H1 (cell line): ENCODE results near the gene NUTM2F. TPM values are rescaled to one million over a fixed set of nuclear protein-coding genes. Genes with fewer than 3 reads are reported as not detected.

Experiments used
- CTCF ChIA-PET: fragments of 300-600 bp; sonication (Branson Sonifier 250); formaldehyde crosslinking; loops from one replicate; lab custom pipeline; 2021; ENCODE audit not compliant: partially characterized antibody; lab: Charles Lee
- POLR2A ChIA-PET: fragments of 300-600 bp; sonication (Branson Sonifier 250); formaldehyde crosslinking; loops from one replicate; lab custom pipeline; 2021; ENCODE audit warnings: inconsistent platforms; ENCODE audit not compliant: partially characterized antibody; lab: Charles Lee
- DNase-seq, 2 experiments: peaks; one replicate each; pipeline versions ENCODE4 v3.0.0 to v3.0.0-alpha.2; 2010 to 2022; ENCODE audit warnings: low spot score in 2 of 2, low read depth in 1 of 2, mixed read lengths in 1 of 2
- FAIRE-seq: peaks from 2 replicates; lab custom pipeline; 2011; peaks lifted over from hg19 to GRCh38; lab: Jason Lieb, UNC
- H2AFZ ChIP-seq: 2 replicates; pipeline ENCODE4 v1.8.1; 2012; ENCODE audit warnings: low read length, inconsistent platforms
- H2AK5ac ChIP-seq: 2 replicates; pipeline ENCODE4 v1.6.1; 2013; ENCODE audit warnings: low read depth, low read length
- H2BK120ac ChIP-seq: replicated peaks from 2 replicates; pipeline ENCODE3; 2013; ENCODE audit warnings: low read depth, low read length, inconsistent platforms
- H2BK12ac ChIP-seq: 2 replicates; pipeline ENCODE4 v1.6.1; 2013; ENCODE audit warnings: low read depth, low read length
- H2BK15ac ChIP-seq: 2 replicates; pipeline ENCODE4 v1.6.1; 2013; ENCODE audit warnings: low read length
- H2BK20ac ChIP-seq: 2 replicates; pipeline ENCODE4 v1.6.1; 2013; ENCODE audit warnings: low read length
- H2BK5ac ChIP-seq: 2 replicates; pipeline ENCODE4 v1.6.1; 2013; ENCODE audit warnings: low read depth, low read length
- H3K14ac ChIP-seq: 2 replicates; pipeline ENCODE4 v1.6.1; 2013; ENCODE audit warnings: inconsistent platforms; ENCODE audit not compliant: insufficient read length
- H3K18ac ChIP-seq: 2 replicates; pipeline ENCODE4 v1.6.1; 2013; ENCODE audit warnings: low read length; ENCODE audit errors: extremely low read depth
- H3K23ac ChIP-seq: 2 replicates; pipeline ENCODE4 v1.6.1; 2013; ENCODE audit warnings: inconsistent platforms; ENCODE audit not compliant: insufficient read length
- H3K23me2 ChIP-seq: 2 replicates; pipeline ENCODE4 v1.6.1; 2013; ENCODE audit warnings: low read depth, low read length
- H3K27ac ChIP-seq: 2 replicates; pipeline ENCODE4 v1.6.1; 2011; ENCODE audit warnings: low read depth, low read length, inconsistent platforms
- H3K27me3 ChIP-seq, 4 experiments: replicated peaks in 1 of 4; 1 replicate in 1 of 4; 2 replicates in 3 of 4; pipeline versions ENCODE4 v1.6.1 to v1.8.1; 2011 to 2013; ENCODE audit warnings: low read length in 3 of 4, mild to moderate bottlenecking in 3 of 4, inconsistent platforms in 2 of 4, mixed read lengths in 2 of 4, moderate library complexity in 1 of 4; ENCODE audit not compliant: control insufficient read depth in 3 of 4, insufficient read depth in 3 of 4; ENCODE audit errors: extremely low read depth in 1 of 4
- H3K36me3 ChIP-seq, 4 experiments: 2 replicates each; pipeline versions ENCODE4 v1.6.1 to v1.8.1; 2011 to 2013; ENCODE audit warnings: mild to moderate bottlenecking in 4 of 4, low read length in 3 of 4, moderate library complexity in 2 of 4, control low read depth in 1 of 4, inconsistent platforms in 1 of 4; ENCODE audit not compliant: insufficient read depth in 4 of 4, control insufficient read depth in 2 of 4
- H3K4ac ChIP-seq: replicated peaks from 2 replicates; pipeline ENCODE3; 2013; ENCODE audit warnings: low read length, low read depth, mixed read lengths, inconsistent platforms; ENCODE audit not compliant: insufficient read length
- H3K4me1 ChIP-seq, 4 experiments: replicated peaks in 1 of 4; 1 replicate in 1 of 4; 2 replicates in 3 of 4; pipeline versions ENCODE4 v1.6.1 to v1.8.1; 2011 to 2013; ENCODE audit warnings: low read length in 3 of 4, inconsistent platforms in 2 of 4, mixed read lengths in 1 of 4; ENCODE audit not compliant: insufficient read depth in 4 of 4, control insufficient read depth in 3 of 4
- H3K4me2 ChIP-seq, 2 experiments: 2 replicates each; pipeline versions ENCODE4 v1.6.1 to v1.8.1; 2011 to 2013; ENCODE audit warnings: low read depth in 2 of 2, low read length in 2 of 2, control low read depth in 1 of 2, inconsistent platforms in 1 of 2, mild to moderate bottlenecking in 1 of 2; ENCODE audit not compliant: insufficient read depth in 1 of 2
- H3K4me3 ChIP-seq, 4 experiments: fragments of 200-600, 300-600 bp in 1 of 4; sonication (generic), shearing (Covaris generic), sonication (Bioruptor Twin) in 1 of 4; 2 replicates each; pipeline versions ENCODE4 v1.5.1 to v1.8.1; 2011 to 2016; ENCODE audit warnings: low read length in 4 of 4, low read depth in 3 of 4, control low read depth in 2 of 4, inconsistent platforms in 2 of 4, mild to moderate bottlenecking in 2 of 4, mixed read lengths in 1 of 4, moderate library complexity in 1 of 4; ENCODE audit not compliant: insufficient read depth in 2 of 4; ENCODE audit errors: extremely low read depth in 1 of 4
- H3K56ac ChIP-seq: replicated peaks from 2 replicates; pipeline ENCODE3; 2013; ENCODE audit warnings: low read depth, mild to moderate bottlenecking, mixed read lengths, low read length, inconsistent platforms; ENCODE audit not compliant: insufficient read length
- H3K79me1 ChIP-seq: 2 replicates; pipeline ENCODE4 v1.6.1; 2013; ENCODE audit warnings: low read depth, low read length, control low read depth
- H3K79me2 ChIP-seq, 2 experiments: 2 replicates each; pipeline versions ENCODE4 v1.6.1 to v1.8.1; 2012 to 2013; ENCODE audit warnings: low read length in 2 of 2, mild to moderate bottlenecking in 2 of 2, inconsistent platforms in 1 of 2; ENCODE audit not compliant: insufficient read depth in 2 of 2, control insufficient read depth in 1 of 2
- H3K9ac ChIP-seq, 4 experiments: replicated peaks in 1 of 4; 1 replicate in 1 of 4; 2 replicates in 3 of 4; pipeline versions ENCODE4 v1.6.1 to v1.8.1; 2011 to 2013; ENCODE audit warnings: low read depth in 3 of 4, low read length in 3 of 4, control low read depth in 2 of 4, mild to moderate bottlenecking in 2 of 4, moderate library complexity in 2 of 4, inconsistent platforms in 1 of 4; ENCODE audit errors: extremely low read depth in 1 of 4
- H3K9me3 ChIP-seq, 2 experiments: 2 replicates each; pipeline versions ENCODE4 v1.6.1 to v1.8.1; 2012 to 2013; ENCODE audit warnings: mild to moderate bottlenecking in 2 of 2, moderate library complexity in 2 of 2, control low read depth in 1 of 2, inconsistent platforms in 1 of 2, low read depth in 1 of 2, low read length in 1 of 2, mixed read lengths in 1 of 2; ENCODE audit not compliant: insufficient read depth in 2 of 2
- H4K20me1 ChIP-seq, 2 experiments: replicated peaks in 1 of 2; 2 replicates each; pipeline versions ENCODE3 to v1.8.1; 2011 to 2013; ENCODE audit warnings: inconsistent platforms in 2 of 2, low read length in 2 of 2, mild to moderate bottlenecking in 1 of 2; ENCODE audit not compliant: insufficient read depth in 2 of 2, control insufficient read depth in 1 of 2
- H4K5ac ChIP-seq: 2 replicates; pipeline ENCODE4 v1.6.1; 2013; ENCODE audit warnings: low read length, low read depth, mixed read lengths, inconsistent platforms; ENCODE audit not compliant: insufficient read length
- H4K8ac ChIP-seq: 2 replicates; pipeline ENCODE4 v1.8.0; 2013; ENCODE audit warnings: mild to moderate bottlenecking, moderate library complexity, low read length, inconsistent platforms; ENCODE audit not compliant: insufficient read depth; ENCODE audit errors: extremely low read depth
- H4K91ac ChIP-seq: replicated peaks from 2 replicates; pipeline ENCODE3; 2013; ENCODE audit warnings: low read length, mixed read lengths, inconsistent platforms; ENCODE audit not compliant: insufficient read length
- EGR1 ChIP-seq: IDR thresholded peaks from 2 replicates; pipeline ENCODE4 v1.6.1; 2011; ENCODE audit warnings: low read depth, low read length, borderline replicate concordance
- TAF7 ChIP-seq: optimal IDR thresholded peaks from 2 replicates; pipeline ENCODE3; 2011; ENCODE audit warnings: low read depth, mild to moderate bottlenecking, inconsistent platforms, low read length, moderate library complexity, borderline replicate concordance
- TCF12 ChIP-seq: IDR thresholded peaks from 2 replicates; pipeline ENCODE4 v1.6.1; 2011; ENCODE audit warnings: low read depth, mild to moderate bottlenecking, low read length
- WGBS, 2 experiments: shearing (Covaris generic) in 1 of 2; methylation state at CpG; one replicate each; pipeline versions ENCODE4 v1.1.6 to v1.1.7; 2013 to 2015; ENCODE audit warnings: low lambda C conversion rate in 2 of 2, mixed read lengths in 2 of 2, inconsistent platforms in 1 of 2, low coverage in 1 of 2, missing lambda C conversion rate in 1 of 2; ENCODE audit not compliant: insufficient replicate concordance in 2 of 2, insufficient coverage in 1 of 2, insufficient read length in 1 of 2; ENCODE audit errors: extremely low coverage in 1 of 2, missing lambda C conversion rate in 1 of 2; 5-methylcytosine and 5-hydroxymethylcytosine counted together
- polyA plus RNA-seq, 7 experiments: library from polyadenylated mRNA; depleted of rRNA in 3 of 7; stranded (reverse) in 5 of 7; unstranded in 2 of 7; fragments of >200 nt in 5 of 7; fragments of 200-250 nt in 2 of 7; gene quantifications; 1 replicate in 5 of 7; 2 replicates in 1 of 7; 4 replicates in 1 of 7; pipeline versions ENCODE4 v1.2.1 to v1.2.3, GENCODE V29; 2011 to 2013; ENCODE audit warnings: missing spikeins in 2 of 7, mixed read lengths in 2 of 7
- total RNA-seq: library from RNA; stranded (reverse); fragmentation: NEBNext Ultra II Directional; extraction: Animal tissue kit (Norgen Biotek cat#: 25700); gene quantifications from 2 replicates; pipeline ENCODE4 v1.2.1, GENCODE V29; 2021
- TF ChIP-seq, protein P1 (sequence below): IDR thresholded peaks from 2 replicates; pipeline ENCODE4 v1.6.1; 2011; ENCODE audit warnings: low read length, improper control_type of control experiment

NUTM2F gene
- total and polyA plus RNA-seq, 2 of the 8 experiments (the other 6 are each of a cell fraction or from before 2014, with no cell fraction given), result 0.06 to 0.19 TPM

DNA sequence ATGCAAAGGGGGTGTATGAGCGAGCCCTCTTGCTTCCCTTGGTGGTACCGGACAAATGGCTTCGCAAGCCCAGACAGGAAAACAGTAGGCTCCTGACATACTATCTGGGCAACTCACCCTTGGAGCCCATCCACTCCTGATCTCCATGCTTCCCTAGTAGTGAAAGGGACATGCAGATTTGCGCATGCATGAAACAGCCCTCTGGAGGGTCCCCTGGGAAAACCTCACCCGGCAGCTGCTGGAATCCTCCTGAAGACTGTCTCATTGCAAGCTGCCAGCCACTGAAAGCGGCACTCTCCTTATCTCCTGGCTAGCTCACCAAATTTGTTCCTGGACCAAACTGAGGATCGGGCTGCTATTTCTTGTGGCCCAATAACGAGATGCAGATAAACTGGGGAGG is 59.2 kb downstream of the NUTM2F start:
- no peaks in the 10 kb centered on the region for H3K27me3 ChIP-seq
- no peak overlapping the region for H2BK15ac ChIP-seq
- WGBS, 2 experiments, result 89% methylated on average over 8 of the region's 8 CpGs; no CpG with 5 or more reads in 1 of the 2 experiments
- no peak overlapping the region for H4K8ac ChIP-seq
- no peak for TF ChIP-seq EGR1
- TF ChIP-seq TAF7, result no peak
- TF ChIP-seq TCF12, result no peak
- TF ChIP-seq, protein P1, sequence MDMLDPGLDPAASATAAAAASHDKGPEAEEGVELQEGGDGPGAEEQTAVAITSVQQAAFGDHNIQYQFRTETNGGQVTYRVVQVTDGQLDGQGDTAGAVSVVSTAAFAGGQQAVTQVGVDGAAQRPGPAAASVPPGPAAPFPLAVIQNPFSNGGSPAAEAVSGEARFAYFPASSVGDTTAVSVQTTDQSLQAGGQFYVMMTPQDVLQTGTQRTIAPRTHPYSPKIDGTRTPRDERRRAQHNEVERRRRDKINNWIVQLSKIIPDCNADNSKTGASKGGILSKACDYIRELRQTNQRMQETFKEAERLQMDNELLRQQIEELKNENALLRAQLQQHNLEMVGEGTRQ, result no peak
- TF ChIP-seq, all 59 proteins: peak for 0
- Histone ChIP-seq H3K4me1 (no peaks in the 10 kb centered on the region), H2BK20ac (no peak overlapping the region), H3K9ac (no peak overlapping the region), H4K91ac (no peak overlapping the region), H4K20me1 (no peaks in the 10 kb centered on the region), H3K27ac (no peak overlapping the region), H4K5ac (no peak overlapping the region), H3K79me1 (peaks cover 2% of the 10 kb centered on the region; the same call in 1 of the 2 replicates), H2AFZ (no peak overlapping the region), H3K14ac (no peak overlapping the region), H3K79me2 (peaks cover 0 to 8% of the 10 kb centered on the region in 2 experiments; a peak in 1 of 4 replicates), H2BK12ac (no peak overlapping the region), H3K36me3 (0 out of 8 replicates have a peak, but pooled peaks cover 0 to 4% (median 0%) of the 10 kb centered on the region in 4 experiments), H3K4me2 (no peak overlapping the region), H2BK120ac (no peak overlapping the region), H3K18ac (no peak overlapping the region), H2AK5ac (no peak overlapping the region), H3K23ac (no peak overlapping the region), H2BK5ac (no peak overlapping the region), H3K56ac (no peak overlapping the region), H3K9me3 (peaks cover 16 to 22% of the 10 kb centered on the region in 2 experiments), H3K4me3 (no peak overlapping the region), H3K4ac (no peak overlapping the region), H3K23me2 (no peaks in the 10 kb centered on the region)
- ChIA-PET CTCF (interaction anchor here (0.6 kb wide), 1 partner anchor 55 kb away, joined by 3 read pairs; no protein-coding TSS in a partner anchor), POLR2A (no interaction called here)
- DNase-seq (no peak), FAIRE-seq (no peak)
